Trophoblast cell (in vitro differentiated cells and primary cell): ENCODE results near the gene NHP2. TPM values are rescaled to one million over a fixed set of nuclear protein-coding genes. Genes with fewer than 3 reads are reported as not detected.

Source experiments
- DNase-seq, 2 donors: peaks; one replicate each; pipeline ENCODE4 v3.0.0-alpha.2; 2016
- H2AFZ ChIP-seq: 2 replicates; pipeline ENCODE4 v1.6.1; 2013; ENCODE audit warnings: low read length, moderate library complexity, mild to moderate bottlenecking; ENCODE audit not compliant: insufficient read depth, poor library complexity
- H2AK5ac ChIP-seq: 2 replicates; pipeline ENCODE4 v1.6.1; 2013; ENCODE audit warnings: mild to moderate bottlenecking, low read length
- H2BK120ac ChIP-seq: 2 replicates; pipeline ENCODE4 v1.6.1; 2013; ENCODE audit warnings: low read length, mild to moderate bottlenecking, moderate library complexity; ENCODE audit not compliant: insufficient read depth, poor library complexity
- H2BK12ac ChIP-seq: 2 replicates; pipeline ENCODE4 v1.6.1; 2013; ENCODE audit warnings: mild to moderate bottlenecking, low read length, moderate library complexity
- H2BK5ac ChIP-seq: 2 replicates; pipeline ENCODE4 v1.6.1; 2013; ENCODE audit warnings: low read length, low read depth, moderate library complexity, mild to moderate bottlenecking; ENCODE audit not compliant: poor library complexity
- H3K14ac ChIP-seq: 2 replicates; pipeline ENCODE4 v1.6.1; 2013; ENCODE audit warnings: mild to moderate bottlenecking, low read length
- H3K18ac ChIP-seq: 2 replicates; pipeline ENCODE4 v1.6.1; 2013; ENCODE audit warnings: mild to moderate bottlenecking, low read length
- H3K23ac ChIP-seq: 2 replicates; pipeline ENCODE4 v1.6.1; 2013; ENCODE audit warnings: low read length
- H3K27ac ChIP-seq: 2 replicates; pipeline ENCODE4 v1.5.1; 2013; ENCODE audit warnings: low read depth, mild to moderate bottlenecking, inconsistent platforms, low read length, moderate library complexity
- H3K27me3 ChIP-seq: 2 replicates; pipeline ENCODE4 v1.6.1; 2013; ENCODE audit warnings: inconsistent platforms, mild to moderate bottlenecking, low read length, moderate library complexity; ENCODE audit not compliant: insufficient read depth
- H3K36me3 ChIP-seq, 2 experiments: 1 replicate in 1 of 2; 2 replicates in 1 of 2; pipeline ENCODE4 v1.6.1; 2013; ENCODE audit warnings: low read length in 2 of 2, mild to moderate bottlenecking in 2 of 2, moderate library complexity in 1 of 2; ENCODE audit not compliant: insufficient read depth in 2 of 2, control insufficient read depth in 1 of 2
- H3K4ac ChIP-seq: 2 replicates; pipeline ENCODE4 v1.6.1; 2013; ENCODE audit warnings: low read depth, mild to moderate bottlenecking, low read length, moderate library complexity
- H3K4me1 ChIP-seq, 2 experiments: 1 replicate in 1 of 2; 2 replicates in 1 of 2; pipeline ENCODE4 v1.6.1; 2013; ENCODE audit warnings: low read length in 2 of 2, mild to moderate bottlenecking in 2 of 2, moderate library complexity in 1 of 2; ENCODE audit not compliant: insufficient read depth in 2 of 2, control insufficient read depth in 1 of 2
- H3K4me2 ChIP-seq: 2 replicates; pipeline ENCODE4 v1.6.1; 2013; ENCODE audit warnings: inconsistent platforms, mild to moderate bottlenecking, low read length, moderate library complexity
- H3K4me3 ChIP-seq: 2 replicates; pipeline ENCODE4 v1.5.1; 2013; ENCODE audit warnings: mild to moderate bottlenecking, low read depth, low read length, inconsistent platforms
- H3K79me1 ChIP-seq: one replicate; pipeline ENCODE4 v1.6.1; 2013; ENCODE audit warnings: low read length
- H3K79me2 ChIP-seq: 2 replicates; pipeline ENCODE4 v1.6.1; 2013; ENCODE audit warnings: low read length, mild to moderate bottlenecking; ENCODE audit not compliant: control insufficient read depth, insufficient read depth, poor library complexity
- H3K9ac ChIP-seq: 2 replicates; pipeline ENCODE4 v1.6.1; 2013; ENCODE audit warnings: mild to moderate bottlenecking, low read length
- H3K9me3 ChIP-seq: 2 replicates; pipeline ENCODE4 v1.6.1; 2013; ENCODE audit warnings: low read depth, mild to moderate bottlenecking, control low read depth, inconsistent platforms, low read length; ENCODE audit not compliant: insufficient read depth
- H4K12ac ChIP-seq: 2 replicates; pipeline ENCODE4 v1.6.1; 2013; ENCODE audit warnings: low read depth, mild to moderate bottlenecking, low read length, moderate library complexity
- H4K8ac ChIP-seq: 2 replicates; pipeline ENCODE4 v1.6.1; 2013; ENCODE audit warnings: low read depth, mild to moderate bottlenecking, low read length, moderate library complexity
- H4K91ac ChIP-seq: one replicate; pipeline ENCODE4 v1.6.1; 2013; ENCODE audit warnings: low read depth, mild to moderate bottlenecking, low read length, moderate library complexity
- WGBS: extraction: QIAGEN DNeasy Blood & Tissue Kit; methylation state at CpG from one replicate; pipeline ENCODE4 v1.1.7; 2013; ENCODE audit warnings: missing lambda C conversion rate; ENCODE audit not compliant: insufficient read length, insufficient coverage; ENCODE audit errors: extremely low coverage; 5-methylcytosine and 5-hydroxymethylcytosine counted together
- polyA plus RNA-seq: library from polyadenylated mRNA; stranded (reverse); fragments of 200-250 nt; gene quantifications from 2 replicates; pipeline ENCODE4 v1.2.3, GENCODE V29; 2013

NHP2 gene
- 123 TPM in 2 replicates for polyA plus RNA-seq

- Histone ChIP-seq H3K27ac (no peak within 1 kb of the TSS), H3K4me2 (peak within 1 kb of the TSS; percentile 88), H2BK120ac (peak within 1 kb of the TSS; percentile 26), H3K4ac (peak within 1 kb of the TSS; percentile 77), H2BK5ac (peak within 1 kb of the TSS; percentile 7), H3K27me3 (no peaks in the 10 kb centered on the region), H4K8ac (peak within 1 kb of the TSS; percentile 86), H3K18ac (peak within 1 kb of the TSS; percentile 73), H2BK12ac (no peak within 1 kb of the TSS), H3K79me2 (peaks cover 4% of the 10 kb centered on the region), H2AFZ (peak within 1 kb of the TSS; percentile 93), H3K4me3 (peak within 1 kb of the TSS; percentile 85), H3K36me3 (peaks cover 24 to 33% of the 10 kb centered on the region in 2 experiments), H2AK5ac (peak within 1 kb of the TSS; percentile 44), H3K9me3 (no peaks in the 10 kb centered on the region), H4K91ac (peak within 1 kb of the TSS; percentile 91), H3K79me1 (peaks cover 3% of the 10 kb centered on the region), H3K9ac (peak within 1 kb of the TSS; percentile 16), H3K4me1 (peaks cover 5 to 8% of the 10 kb centered on the region in 2 experiments), H4K12ac (peak within 1 kb of the TSS; percentile 87), H3K14ac (peak within 1 kb of the TSS; percentile 33), H3K23ac (no peak within 1 kb of the TSS)
- WGBS: no CpG with 5 or more reads among the region's 68 CpGs
- DNase-seq: peak; percentile 99 to 100
Measured at GRCh38 chr5:178153530-178154340, at the start of gene NHP2. Gene NHP2 (minus strand): TSS chr5:178153885. CDS start chr5:178153817, 68 bp downstream.

GRCh38 chr5:178202541-178202940, 48.9 kb upstream of the NHP2 start:
- no CpG with 5 or more reads among the region's 10 CpGs for WGBS
- Histone ChIP-seq H3K27me3 (peaks cover 3% of the 10 kb centered on the region), H3K36me3 (peaks cover 11 to 17% of the 10 kb centered on the region in 2 experiments), H4K12ac (no peak overlapping the region), H4K8ac (no peak overlapping the region), H3K4me3 (no peak overlapping the region), H3K9ac (no peak overlapping the region), H3K4ac (no peak overlapping the region), H4K91ac (no peak overlapping the region), H2BK120ac (no peak overlapping the region), H2AK5ac (no peak overlapping the region), H3K18ac (no peak overlapping the region), H3K14ac (no peak overlapping the region), H3K4me1 (peaks cover 0 to 12% of the 10 kb centered on the region in 2 experiments), H3K9me3 (no peaks in the 10 kb centered on the region), H3K4me2 (no peak overlapping the region), H2BK5ac (no peak overlapping the region), H3K79me2 (peaks cover 26% of the 10 kb centered on the region), H2BK12ac (no peak overlapping the region), H2AFZ (no peak overlapping the region), H3K27ac (no peak overlapping the region), H3K79me1 (peaks cover 11% of the 10 kb centered on the region), H3K23ac (no peak overlapping the region)
- DNase-seq: no peak

- WGBS: no CpG with 5 or more reads among the region's 2 CpGs
- H3K27ac ChIP-seq: no peak overlapping the region
- no peak overlapping the region for H3K4me2 ChIP-seq
- no peak overlapping the region for H3K4me3 ChIP-seq
- peaks cover 26% of the 10 kb centered on the region for H3K79me2 ChIP-seq
- no peak overlapping the region for H4K8ac ChIP-seq
- no peak overlapping the region for H2BK12ac ChIP-seq
- no peak overlapping the region for H4K91ac ChIP-seq
- H3K23ac ChIP-seq: no peak overlapping the region
- no peak overlapping the region for H3K4ac ChIP-seq
- peaks cover 3% of the 10 kb centered on the region for H3K27me3 ChIP-seq
- no peak overlapping the region for H4K12ac ChIP-seq
- peaks cover 11% of the 10 kb centered on the region for H3K79me1 ChIP-seq
- peaks cover 0 to 11% of the 10 kb centered on the region in 2 experiments for H3K4me1 ChIP-seq
- DNase-seq: no peak
- H3K9ac ChIP-seq: no peak overlapping the region
- H2AFZ ChIP-seq: no peak overlapping the region
- peaks cover 7 to 11% of the 10 kb centered on the region in 2 experiments for H3K36me3 ChIP-seq
- no peak overlapping the region for H3K18ac ChIP-seq
- no peak overlapping the region for H3K14ac ChIP-seq
- H2AK5ac ChIP-seq: no peak overlapping the region
- H2BK5ac ChIP-seq: no peak overlapping the region
- no peaks in the 10 kb centered on the region for H3K9me3 ChIP-seq
- no peak overlapping the region for H2BK120ac ChIP-seq
Measured at GRCh38 chr5:178201927-178202235, 48.2 kb upstream of the NHP2 start.

GRCh38 chr5:178201221-178201926, 47.7 kb upstream of the NHP2 start:
- Histone ChIP-seq H4K12ac (no peak overlapping the region), H3K27ac (no peak overlapping the region), H3K79me2 (peaks cover 22% of the 10 kb centered on the region), H3K9ac (no peak overlapping the region), H2AFZ (no peak overlapping the region), H3K4me2 (no peak overlapping the region), H2BK120ac (no peak overlapping the region), H3K4me3 (no peak overlapping the region), H4K91ac (no peak overlapping the region), H3K79me1 (peaks cover 11% of the 10 kb centered on the region), H3K14ac (no peak overlapping the region), H4K8ac (no peak overlapping the region), H3K23ac (no peak overlapping the region), H2AK5ac (no peak overlapping the region), H3K9me3 (no peaks in the 10 kb centered on the region), H3K4me1 (peaks cover 0 to 6% of the 10 kb centered on the region in 2 experiments), H2BK12ac (no peak overlapping the region), H3K18ac (no peak overlapping the region), H3K4ac (no peak overlapping the region), H3K27me3 (peaks cover 3% of the 10 kb centered on the region), H3K36me3 (peaks cover 2 to 6% of the 10 kb centered on the region in 2 experiments), H2BK5ac (no peak overlapping the region)
- DNase-seq: no peak
- no CpG with 5 or more reads among the region's 14 CpGs for WGBS
